CD14-positive monocyte (primary cell): Measurements from ENCODE around the gene OAS2. TPM values are rescaled to one million over a fixed set of nuclear protein-coding genes. Genes with fewer than 3 reads are reported as not detected.
A peak's percentile ranks its signal among the peaks of the same experiment; 100 is the strongest.

Source experiments
- DNase-seq, 3 donors: peaks; one replicate each; pipeline ENCODE4 v3.0.0-alpha.2; 2011 to 2022
- H2AFZ ChIP-seq: 2 replicates; pipeline ENCODE4 v1.6.0; 2012; ENCODE audit warnings: mild to moderate bottlenecking, low read depth, low read length, inconsistent platforms; ENCODE audit not compliant: insufficient read depth, poor library complexity, severe bottlenecking
- H3K27ac ChIP-seq, 2 donors: 1 replicate in 1 of 2; 2 replicates in 1 of 2; pipeline ENCODE4 v1.5.1; 2012 to 2013; ENCODE audit warnings: low read length in 2 of 2, control low read depth in 1 of 2, inconsistent platforms in 1 of 2, low read depth in 1 of 2, mild to moderate bottlenecking in 1 of 2
- H3K27me3 ChIP-seq, 2 donors: one replicate each; pipeline versions ENCODE4 v1.6.0 to v1.6.1; 2011 to 2013; ENCODE audit warnings: low read length in 2 of 2; ENCODE audit not compliant: control insufficient read depth in 2 of 2, insufficient read depth in 2 of 2
- H3K36me3 ChIP-seq, 2 donors: replicated peaks in 1 of 2; 1 replicate in 1 of 2; 2 replicates in 1 of 2; pipeline versions ENCODE4 v1.5.1 to v1.6.1; 2012 to 2013; ENCODE audit warnings: low read length in 2 of 2, control low read depth in 1 of 2, inconsistent platforms in 1 of 2, mild to moderate bottlenecking in 1 of 2; ENCODE audit not compliant: insufficient read depth in 2 of 2, control insufficient read depth in 1 of 2
- H3K4me1 ChIP-seq, 2 donors: 1 replicate in 1 of 2; 2 replicates in 1 of 2; pipeline versions ENCODE4 v1.5.1 to v1.6.1; 2012 to 2013; ENCODE audit warnings: low read length in 2 of 2, control low read depth in 1 of 2, inconsistent platforms in 1 of 2, mild to moderate bottlenecking in 1 of 2, moderate library complexity in 1 of 2; ENCODE audit not compliant: insufficient read depth in 2 of 2, control insufficient read depth in 1 of 2
- H3K4me2 ChIP-seq: replicated peaks from 2 replicates; pipeline ENCODE3; 2012; ENCODE audit warnings: low read length, moderate library complexity, mild to moderate bottlenecking; ENCODE audit not compliant: poor library complexity, severe bottlenecking; ENCODE audit errors: extremely low read depth
- H3K4me3 ChIP-seq, 3 experiments: fragments of 200-600 bp in 1 of 3; sonication (generic) in 1 of 3; replicated peaks in 1 of 3; 1 replicate in 2 of 3; 2 replicates in 1 of 3; pipeline ENCODE4 v1.5.1; 2011 to 2013; ENCODE audit warnings: low read length in 3 of 3, mild to moderate bottlenecking in 3 of 3, control low read depth in 2 of 3, low read depth in 2 of 3, inconsistent platforms in 1 of 3, moderate library complexity in 1 of 3
- H3K79me2 ChIP-seq: 2 replicates; pipeline ENCODE4 v1.6.0; 2012; ENCODE audit warnings: mild to moderate bottlenecking, control low read depth, inconsistent platforms, low read length, moderate library complexity; ENCODE audit not compliant: insufficient read depth
- H3K9ac ChIP-seq: 2 replicates; pipeline ENCODE4 v1.6.0; 2017; ENCODE audit warnings: low read length, mild to moderate bottlenecking; ENCODE audit not compliant: insufficient read depth, poor library complexity, severe bottlenecking
- H3K9me3 ChIP-seq, 2 donors: replicated peaks in 1 of 2; 1 replicate in 1 of 2; 2 replicates in 1 of 2; pipeline versions ENCODE4 v1.5.1 to v1.6.1; 2012 to 2013; ENCODE audit warnings: low read length in 2 of 2, control low read depth in 1 of 2; ENCODE audit not compliant: control insufficient read depth in 1 of 2, insufficient read depth in 1 of 2
- H4K20me1 ChIP-seq: 2 replicates; pipeline ENCODE4 v1.6.0; 2012; ENCODE audit warnings: mild to moderate bottlenecking, low read length, control low read depth, moderate library complexity; ENCODE audit not compliant: insufficient read depth
- H3K27ac Mint-ChIP-seq, 7 donors: one replicate each; pipeline ENCODE4 v1.8.0; 2020; ENCODE audit warnings: mild to moderate bottlenecking in 7 of 7, mixed read lengths in 7 of 7, moderate library complexity in 6 of 7, inconsistent platforms in 2 of 7
- H3K27me3 Mint-ChIP-seq, 3 donors: one replicate each; pipeline ENCODE4 v1.8.0; 2021 to 2022; ENCODE audit warnings: low read depth in 3 of 3, mild to moderate bottlenecking in 3 of 3, mixed read lengths in 3 of 3, moderate library complexity in 3 of 3, inconsistent platforms in 1 of 3
- H3K36me3 Mint-ChIP-seq, 2 donors: one replicate each; pipeline ENCODE4 v1.8.0; 2020; ENCODE audit warnings: mixed read lengths in 2 of 2, inconsistent platforms in 1 of 2, mild to moderate bottlenecking in 1 of 2
- H3K4me1 Mint-ChIP-seq: one replicate; pipeline ENCODE4 v1.8.0; 2020; ENCODE audit warnings: mild to moderate bottlenecking, mixed read lengths
- H3K4me3 Mint-ChIP-seq, 2 donors: one replicate each; pipeline ENCODE4 v1.8.0; 2020; ENCODE audit warnings: mild to moderate bottlenecking in 2 of 2, mixed read lengths in 2 of 2, moderate library complexity in 1 of 2
- H3K9me3 Mint-ChIP-seq, 7 donors: one replicate each; pipeline ENCODE4 v1.8.0; 2020 to 2022; ENCODE audit warnings: mixed read lengths in 7 of 7, mild to moderate bottlenecking in 6 of 7, moderate library complexity in 6 of 7, inconsistent platforms in 2 of 7
- CTCF ChIP-seq: fragments of 200-600 bp; IDR thresholded peaks from one replicate; pipeline ENCODE4 v1.8.0; 2022; ENCODE audit warnings: antibody characterized with exemption, mild to moderate bottlenecking
- WGBS: methylation state at CpG from one replicate; pipeline ENCODE4 v1.1.5; 2013; ENCODE audit warnings: missing lambda C conversion rate; ENCODE audit not compliant: insufficient coverage; 5-methylcytosine and 5-hydroxymethylcytosine counted together
- intact Hi-C, 2 donors: fragments of 100-400 bp; cut with micrococcal nuclease; formaldehyde crosslinking; loops; one replicate each; pipeline versions ENCODE4 v1.15.0 to v1.15.1; 2023
- polyA plus RNA-seq, 3 donors: library from polyadenylated mRNA; depleted of rRNA in 1 of 3; unstranded in 2 of 3; stranded (reverse) in 1 of 3; fragments of 300-500 nt in 2 of 3; fragments of >200 nt in 1 of 3; fragmentation: Illumina TruSeq in 2 of 3; gene quantifications; 1 replicate in 2 of 3; 2 replicates in 1 of 3; pipeline ENCODE4 v1.2.3, GENCODE V29; 2012 to 2021

Gene OAS2
- polyA plus RNA-seq, 3 donors, result 27.7 to 55.9 (median 40.1) TPM

- peaks cover 90 to 100% of the 10 kb centered on the region in 2 donors for H3K36me3 ChIP-seq
- H3K4me1 ChIP-seq, result no peaks in the 10 kb centered on the region
- intact Hi-C loops, result no loop called here
- no peaks in the 10 kb centered on the region for H4K20me1 ChIP-seq
- DNase-seq, result peak in 1 of 3 donors; percentile 2
- no peak overlapping the region for H3K4me3 Mint-ChIP-seq
- no peak overlapping the region for H3K27ac ChIP-seq
- H3K27me3 ChIP-seq, result no peaks in the 10 kb centered on the region
- H3K27ac Mint-ChIP-seq, result no peak overlapping the region
- H3K36me3 Mint-ChIP-seq, result peaks cover 92 to 98% of the 10 kb centered on the region in 2 donors
- peaks cover 0 to 6% (median 2%) of the 10 kb centered on the region in 7 donors for H3K9me3 Mint-ChIP-seq
- H3K4me3 ChIP-seq, result no peak overlapping the region
- 95% methylated on average over 15 of the region's 15 CpGs for whole genome bisulfite sequencing
- no peak overlapping the region for H2AFZ ChIP-seq
- H3K9me3 ChIP-seq, result peaks cover 3 to 6% of the 10 kb centered on the region in 2 donors
- H3K27me3 Mint-ChIP-seq, result peaks cover 0 to 3% (median 0%) of the 10 kb centered on the region in 3 donors
- H3K4me1 Mint-ChIP-seq, result no peaks in the 10 kb centered on the region
- H3K9ac ChIP-seq, result no peak overlapping the region
- H3K79me2 ChIP-seq, result no peaks in the 10 kb centered on the region
- TF ChIP-seq CTCF, result no peak
- no peak overlapping the region for H3K4me2 ChIP-seq
Observed at GRCh38 chr12:112965643-112966042, 12.7 kb upstream of the OAS2 start.

- Histone ChIP-seq H3K36me3 (peaks cover 74 to 87% of the 10 kb centered on the region in 2 donors), H3K4me2 (no peak overlapping the region), H2AFZ (no peak overlapping the region), H4K20me1 (no peaks in the 10 kb centered on the region), H3K9ac (no peak overlapping the region), H3K27me3 (no peaks in the 10 kb centered on the region), H3K4me1 (no peaks in the 10 kb centered on the region), H3K9me3 (no peaks in the 10 kb centered on the region), H3K4me3 (no peak overlapping the region), H3K27ac (no peak overlapping the region), H3K79me2 (no peaks in the 10 kb centered on the region)
- peaks cover 9% of the 10 kb centered on the region for H3K4me1 Mint-ChIP-seq
- 97% methylated on average over 9 of the region's 9 CpGs for WGBS
- H3K36me3 Mint-ChIP-seq, result peaks cover 79 to 83% of the 10 kb centered on the region in 2 donors
- TF ChIP-seq CTCF, result no peak
- peaks cover 0 to 1% (median 0%) of the 10 kb centered on the region in 7 donors for H3K9me3 Mint-ChIP-seq
- no peak for DNase-seq
- intact Hi-C loops, result no loop called here
- peaks cover 0 to 5% (median 0%) of the 10 kb centered on the region in 3 donors for H3K27me3 Mint-ChIP-seq
- no peak overlapping the region for H3K4me3 Mint-ChIP-seq
- peak overlapping the region in 1 of 7 donors; percentile 20 for H3K27ac Mint-ChIP-seq
Observed at GRCh38 chr12:112967306-112967705, 11.0 kb upstream of the OAS2 start.
